ENCODE data around the gene APBB1. TPM values are rescaled to one million over a fixed set of nuclear protein-coding genes. Genes with fewer than 3 reads are reported as not detected.

Gene APBB1
- total RNA-seq, 2 donors from 2014 or later: 51.5 to 51.6 TPM

- Mint-ChIP-seq H3K4me1 (peaks cover 31% of the 10 kb centered on the region), H3K27me3 (ENCODE audit: insufficient read depth) (no peaks in the 10 kb centered on the region), H3K27ac (no peak overlapping the region), H3K36me3 (ENCODE audit: low read depth) (peaks cover 1% of the 10 kb centered on the region), H3K9me3 (no peaks in the 10 kb centered on the region), H3K4me3 (peak overlapping the region; percentile 72)
- 86 to 100% methylated on average over 1 of the region's 1 CpG for WGBS, 2 experiments (ENCODE audit: insufficient coverage in 1 of 2, insufficient read length in 1 of 2)
- H3K27ac ChIP-seq (ENCODE audit: low read depth, low read length): no peak overlapping the region
- no peaks in the 10 kb centered on the region for H3K36me3 ChIP-seq (ENCODE audit: control insufficient read depth, insufficient read depth, low read length)
- peak overlapping the region; percentile 89 for H3K4me3 ChIP-seq (ENCODE audit: low read length)
- no peak for TF ChIP-seq CTCF (conservative IDR thresholded peaks at IDR 0.05)
- H3K9me3 ChIP-seq (ENCODE audit: control insufficient read depth, low read length): no peaks in the 10 kb centered on the region
- H3K4me1 ChIP-seq (ENCODE audit: control insufficient read depth, insufficient read depth, low read length): peaks cover 9% of the 10 kb centered on the region
- no peak for DNase-seq
- no peak overlapping the region for H3K9ac ChIP-seq (ENCODE audit: extremely low read depth, low read length, poor library complexity, severe bottlenecking)
- no peaks in the 10 kb centered on the region for H3K27me3 ChIP-seq (ENCODE audit: control insufficient read depth, insufficient read depth, low read length, poor library complexity, severe bottlenecking)
Observed at GRCh38 chr11:6388748-6389147, 30.1 kb downstream of the APBB1 start.

GRCh38 chr11:6387811-6388599, 30.9 kb downstream of the APBB1 start:
- H3K4me3 Mint-ChIP-seq: peak overlapping the region; percentile 0
- no peak overlapping the region for H3K27ac ChIP-seq (ENCODE audit: low read depth, low read length)
- H3K9ac ChIP-seq (ENCODE audit: extremely low read depth, low read length, poor library complexity, severe bottlenecking): no peak overlapping the region

GRCh38 chr11:6385046-6385777, 33.7 kb downstream of the APBB1 start:
- peak overlapping the region; percentile 12 for H3K27ac Mint-ChIP-seq
- H3K27ac ChIP-seq (ENCODE audit: low read depth, low read length): no peak overlapping the region
- 88 to 94% methylated on average over 7 of the region's 7 CpGs for WGBS, 2 experiments (ENCODE audit: insufficient coverage in 1 of 2, insufficient read length in 1 of 2)

More at GRCh38 chr11:6387811-6388599, 30.9 kb downstream of the APBB1 start:
- Mint-ChIP-seq H3K27me3 (ENCODE audit: insufficient read depth) (no peaks in the 10 kb centered on the region), H3K4me1 (peaks cover 31% of the 10 kb centered on the region), H3K9me3 (no peaks in the 10 kb centered on the region), H3K27ac (peak overlapping the region; percentile 83), H3K36me3 (ENCODE audit: low read depth) (no peaks in the 10 kb centered on the region)
- DNase-seq: no peak
- no peaks in the 10 kb centered on the region for H3K9me3 ChIP-seq (ENCODE audit: control insufficient read depth, low read length)
- H3K4me3 ChIP-seq (ENCODE audit: low read length): peak overlapping the region; percentile 89
- 86 to 91% methylated on average over 12 of the region's 12 CpGs for WGBS, 2 experiments (ENCODE audit: insufficient coverage in 1 of 2, insufficient read length in 1 of 2)
- H3K36me3 ChIP-seq (ENCODE audit: control insufficient read depth, insufficient read depth, low read length): no peaks in the 10 kb centered on the region
- no peak for TF ChIP-seq CTCF (conservative IDR thresholded peaks at IDR 0.05)
- peaks cover 9% of the 10 kb centered on the region for H3K4me1 ChIP-seq (ENCODE audit: control insufficient read depth, insufficient read depth, low read length)
- H3K27me3 ChIP-seq (ENCODE audit: control insufficient read depth, insufficient read depth, low read length, poor library complexity, severe bottlenecking): no peaks in the 10 kb centered on the region

More at GRCh38 chr11:6385046-6385777, 33.7 kb downstream of the APBB1 start:
- Mint-ChIP-seq H3K27me3 (ENCODE audit: insufficient read depth) (no peaks in the 10 kb centered on the region), H3K9me3 (no peaks in the 10 kb centered on the region), H3K4me3 (no peak overlapping the region), H3K36me3 (ENCODE audit: low read depth) (no peaks in the 10 kb centered on the region), H3K4me1 (peaks cover 31% of the 10 kb centered on the region)
- TF ChIP-seq CTCF (conservative IDR thresholded peaks at IDR 0.05): no peak
- no peaks in the 10 kb centered on the region for H3K9me3 ChIP-seq (ENCODE audit: control insufficient read depth, low read length)
- no peaks in the 10 kb centered on the region for H3K27me3 ChIP-seq (ENCODE audit: control insufficient read depth, insufficient read depth, low read length, poor library complexity, severe bottlenecking)
- H3K9ac ChIP-seq (ENCODE audit: extremely low read depth, low read length, poor library complexity, severe bottlenecking): no peak overlapping the region
- no peak for DNase-seq
- H3K4me1 ChIP-seq (ENCODE audit: control insufficient read depth, insufficient read depth, low read length): peaks cover 12% of the 10 kb centered on the region
- H3K4me3 ChIP-seq (ENCODE audit: low read length): no peak overlapping the region
- no peaks in the 10 kb centered on the region for H3K36me3 ChIP-seq (ENCODE audit: control insufficient read depth, insufficient read depth, low read length)

Data from endodermal cell (in vitro differentiated cells).